ENCODE measurements around the gene CBX8.

Gene CBX8

DNA sequence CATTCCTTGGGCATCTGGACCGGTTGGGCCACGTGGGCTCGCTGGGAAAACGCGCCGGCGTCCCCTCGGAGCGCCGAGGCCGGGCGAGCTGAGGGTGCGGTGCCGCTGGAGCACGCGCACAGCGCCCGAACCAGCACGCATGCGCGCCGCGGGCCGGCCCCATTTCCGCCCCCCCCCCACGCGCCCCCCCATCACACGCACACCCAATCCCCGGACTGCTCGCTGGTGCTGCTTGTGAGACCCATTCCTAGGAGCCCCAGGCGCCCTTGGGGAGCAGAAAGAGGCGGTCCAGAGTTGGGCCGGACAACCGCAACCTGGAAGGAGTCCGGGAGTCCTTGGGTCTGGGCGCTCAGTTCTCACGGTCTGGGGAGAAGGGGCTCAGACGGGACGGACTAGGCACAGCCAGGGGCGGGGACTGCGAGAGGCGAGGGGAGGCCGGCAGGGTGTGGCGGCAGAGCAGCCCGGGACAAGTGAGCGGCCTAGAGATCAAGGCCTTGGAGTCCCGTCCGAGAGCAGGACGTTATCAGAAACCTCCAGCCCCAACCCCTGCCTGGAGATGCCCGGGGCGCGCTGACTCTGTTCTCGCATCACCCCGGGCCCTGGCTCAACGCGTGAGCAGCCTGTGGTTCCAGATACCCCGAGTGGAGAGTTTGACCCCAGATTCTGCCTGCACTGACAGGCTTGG lies 6.0 kb upstream of the CBX8 start:
- Histone ChIP-seq H3K4me3 (ENCODE audit: low read depth in 1 of 2, low read length in 1 of 2) (peak overlapping the region in 1 of 2 experiments; percentile 52), H3K4me1 (ENCODE audit: control insufficient read depth in 1 of 2, insufficient read depth in 1 of 2, low read depth in 1 of 2, low read length in 1 of 2) (peaks cover 66 to 68% of the 10 kb centered on the region in 2 experiments), H3K36me3 (no peaks in the 10 kb centered on the region), H3K27ac (no peak overlapping the region), H3K27me3 (peaks cover 100% of the 10 kb centered on the region), H3K9me3 (no peaks in the 10 kb centered on the region)
- TF ChIP-seq, protein P1, sequence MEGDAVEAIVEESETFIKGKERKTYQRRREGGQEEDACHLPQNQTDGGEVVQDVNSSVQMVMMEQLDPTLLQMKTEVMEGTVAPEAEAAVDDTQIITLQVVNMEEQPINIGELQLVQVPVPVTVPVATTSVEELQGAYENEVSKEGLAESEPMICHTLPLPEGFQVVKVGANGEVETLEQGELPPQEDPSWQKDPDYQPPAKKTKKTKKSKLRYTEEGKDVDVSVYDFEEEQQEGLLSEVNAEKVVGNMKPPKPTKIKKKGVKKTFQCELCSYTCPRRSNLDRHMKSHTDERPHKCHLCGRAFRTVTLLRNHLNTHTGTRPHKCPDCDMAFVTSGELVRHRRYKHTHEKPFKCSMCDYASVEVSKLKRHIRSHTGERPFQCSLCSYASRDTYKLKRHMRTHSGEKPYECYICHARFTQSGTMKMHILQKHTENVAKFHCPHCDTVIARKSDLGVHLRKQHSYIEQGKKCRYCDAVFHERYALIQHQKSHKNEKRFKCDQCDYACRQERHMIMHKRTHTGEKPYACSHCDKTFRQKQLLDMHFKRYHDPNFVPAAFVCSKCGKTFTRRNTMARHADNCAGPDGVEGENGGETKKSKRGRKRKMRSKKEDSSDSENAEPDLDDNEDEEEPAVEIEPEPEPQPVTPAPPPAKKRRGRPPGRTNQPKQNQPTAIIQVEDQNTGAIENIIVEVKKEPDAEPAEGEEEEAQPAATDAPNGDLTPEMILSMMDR (IDR thresholded peaks at IDR 0.05): no peak

DNA sequence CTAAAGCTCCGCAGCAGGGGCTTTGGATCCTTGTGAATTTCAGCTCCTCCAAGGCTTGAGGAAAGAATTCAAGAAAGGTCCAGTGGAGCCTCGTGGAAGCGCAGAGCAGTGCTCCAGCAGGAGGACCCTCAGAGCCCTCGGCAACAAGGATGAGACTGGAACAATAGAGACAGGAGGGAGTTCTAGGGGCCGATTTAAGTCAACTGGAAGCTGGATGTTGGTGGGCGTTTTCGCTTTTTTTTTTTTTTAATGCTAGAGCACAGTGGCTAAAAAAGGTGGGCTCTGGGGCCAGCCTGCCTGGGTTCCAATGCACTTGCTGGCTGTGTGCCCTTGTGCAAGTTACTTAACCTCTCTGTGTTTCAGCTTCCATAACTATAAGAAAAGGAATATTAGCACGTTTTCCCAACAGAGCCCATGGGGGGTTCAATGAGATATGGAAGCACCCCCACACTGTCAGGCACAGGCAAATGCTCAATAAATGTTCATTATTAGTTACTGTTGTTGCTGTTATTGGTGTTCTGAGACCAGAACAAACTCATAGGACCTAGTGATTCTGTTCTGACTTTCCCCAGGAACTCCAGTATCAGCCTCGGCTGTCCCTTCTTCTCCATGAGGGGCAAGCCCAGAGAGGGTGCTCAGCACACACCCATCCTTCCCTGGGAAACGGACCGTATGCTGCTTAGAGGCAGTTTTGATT lies 5.3 kb upstream of the CBX8 start:
- Histone ChIP-seq H3K4me3 (ENCODE audit: low read depth in 1 of 2, low read length in 1 of 2) (no peak overlapping the region), H3K27ac (no peak overlapping the region), H3K27me3 (peaks cover 100% of the 10 kb centered on the region), H3K4me1 (ENCODE audit: control insufficient read depth in 1 of 2, insufficient read depth in 1 of 2, low read depth in 1 of 2, low read length in 1 of 2) (peaks cover 71 to 72% of the 10 kb centered on the region in 2 experiments), H3K9me3 (no peaks in the 10 kb centered on the region), H3K36me3 (no peaks in the 10 kb centered on the region)
- TF ChIP-seq, protein P1 (IDR thresholded peaks at IDR 0.05): no peak

DNA sequence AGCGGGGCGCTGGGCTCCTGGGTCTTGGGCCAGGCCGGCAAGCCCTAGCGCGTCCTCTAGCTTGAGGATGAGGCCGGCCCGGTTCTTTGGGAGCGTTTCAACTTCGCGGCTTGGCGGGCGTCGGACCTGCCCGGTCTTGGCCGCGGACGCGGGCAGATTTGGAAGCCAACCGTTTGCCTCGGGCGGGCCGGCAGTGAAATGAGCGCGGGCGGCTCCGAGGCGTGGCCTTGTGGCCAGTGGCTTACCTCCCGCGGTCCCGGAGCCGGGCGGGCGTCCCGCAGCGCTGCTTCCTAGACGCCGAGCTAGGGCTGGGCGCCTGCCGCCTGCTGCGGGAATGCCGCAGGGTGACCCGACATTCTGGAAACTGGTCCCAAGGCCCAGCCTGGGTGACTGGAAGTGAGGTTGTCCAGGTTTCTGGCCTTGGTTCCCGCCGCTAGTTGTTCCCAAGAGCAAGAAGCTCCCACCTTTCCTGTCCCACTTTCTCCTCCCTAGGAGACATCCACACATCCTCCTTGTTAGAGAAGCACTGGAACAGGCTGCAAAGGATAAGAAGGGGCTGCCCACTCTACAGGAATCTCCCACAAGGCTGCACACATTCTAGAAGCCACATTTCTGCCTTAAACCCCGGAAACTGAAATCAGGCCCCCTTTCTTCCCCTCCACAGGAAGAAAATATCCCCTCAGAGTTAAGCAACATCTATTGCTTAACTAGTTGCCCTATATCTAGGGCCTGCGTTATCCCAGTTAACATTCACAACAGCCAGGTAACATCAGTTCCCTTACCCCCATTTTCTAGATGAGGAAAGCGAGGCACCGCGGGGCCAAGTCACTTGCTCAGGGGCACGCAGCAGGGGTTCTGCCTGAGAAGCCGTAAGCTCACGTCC lies 4.5 kb upstream of the CBX8 start:
- TF ChIP-seq, protein P1 (IDR thresholded peaks at IDR 0.05): no peak
- Histone ChIP-seq H3K27ac (no peak overlapping the region), H3K27me3 (peaks cover 94% of the 10 kb centered on the region), H3K4me1 (ENCODE audit: control insufficient read depth in 1 of 2, insufficient read depth in 1 of 2, low read depth in 1 of 2, low read length in 1 of 2) (peaks cover 75 to 79% of the 10 kb centered on the region in 2 experiments), H3K4me3 (ENCODE audit: low read depth in 1 of 2, low read length in 1 of 2) (peak overlapping the region in 1 of 2 experiments; percentile 18), H3K9me3 (no peaks in the 10 kb centered on the region), H3K36me3 (no peaks in the 10 kb centered on the region)

DNA sequence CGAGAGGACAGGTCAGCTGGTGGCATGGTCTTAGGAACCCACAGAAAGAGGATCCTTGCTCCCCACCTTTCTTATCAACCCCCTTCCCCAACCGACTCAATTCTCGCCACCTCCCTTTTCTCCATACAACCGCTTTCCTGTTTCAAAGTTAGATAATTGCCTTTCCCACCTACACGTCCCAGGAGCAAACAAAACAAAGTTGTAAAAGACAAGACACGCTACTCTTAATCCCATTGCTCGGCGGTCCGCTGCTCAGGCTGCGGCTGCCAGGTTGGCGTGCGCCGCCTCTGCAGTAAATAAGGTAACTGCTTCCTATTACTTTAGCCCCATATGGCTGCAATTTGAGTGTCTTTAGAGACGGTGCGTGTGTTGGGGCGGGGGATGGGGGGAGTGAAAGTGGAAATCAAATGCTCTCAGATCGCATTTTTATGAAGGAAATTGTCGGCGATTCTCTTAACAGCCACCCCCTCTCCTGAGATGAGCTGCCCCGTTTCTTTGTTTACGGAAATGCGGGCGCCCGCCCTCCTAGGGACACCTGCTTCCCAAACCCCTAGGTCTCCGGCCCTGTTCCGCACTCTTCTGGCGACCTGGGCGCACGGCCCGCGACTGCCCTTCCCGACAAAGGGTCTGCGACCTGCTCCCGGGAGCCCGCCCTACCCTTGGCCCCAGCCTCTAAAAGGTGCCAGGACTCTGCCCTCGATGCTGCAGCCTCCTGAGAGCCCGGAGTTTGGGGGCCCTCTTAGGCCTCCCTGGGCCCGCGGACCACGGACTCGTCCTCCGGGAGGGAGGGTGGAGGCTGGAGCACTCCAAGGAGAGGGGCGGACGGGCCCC lies 3.7 kb upstream of the CBX8 start:
- Histone ChIP-seq H3K4me1 (ENCODE audit: control insufficient read depth in 1 of 2, insufficient read depth in 1 of 2, low read depth in 1 of 2, low read length in 1 of 2) (peaks cover 79 to 87% of the 10 kb centered on the region in 2 experiments), H3K27ac (no peak overlapping the region), H3K27me3 (peaks cover 85% of the 10 kb centered on the region), H3K9me3 (no peaks in the 10 kb centered on the region), H3K36me3 (no peaks in the 10 kb centered on the region), H3K4me3 (ENCODE audit: low read depth in 1 of 2, low read length in 1 of 2) (peak overlapping the region in 1 of 2 experiments; percentile 18)
- TF ChIP-seq, protein P1 (IDR thresholded peaks at IDR 0.05): no peak

Measured in neutrophil (primary cell).